ENCODE data around the gene VSNL1. TPM values are rescaled to one million over a fixed set of nuclear protein-coding genes. Genes with fewer than 3 reads are reported as not detected.

Gene VSNL1
- total RNA-seq, 1 donor from 2014 or later = not detected

DNA sequence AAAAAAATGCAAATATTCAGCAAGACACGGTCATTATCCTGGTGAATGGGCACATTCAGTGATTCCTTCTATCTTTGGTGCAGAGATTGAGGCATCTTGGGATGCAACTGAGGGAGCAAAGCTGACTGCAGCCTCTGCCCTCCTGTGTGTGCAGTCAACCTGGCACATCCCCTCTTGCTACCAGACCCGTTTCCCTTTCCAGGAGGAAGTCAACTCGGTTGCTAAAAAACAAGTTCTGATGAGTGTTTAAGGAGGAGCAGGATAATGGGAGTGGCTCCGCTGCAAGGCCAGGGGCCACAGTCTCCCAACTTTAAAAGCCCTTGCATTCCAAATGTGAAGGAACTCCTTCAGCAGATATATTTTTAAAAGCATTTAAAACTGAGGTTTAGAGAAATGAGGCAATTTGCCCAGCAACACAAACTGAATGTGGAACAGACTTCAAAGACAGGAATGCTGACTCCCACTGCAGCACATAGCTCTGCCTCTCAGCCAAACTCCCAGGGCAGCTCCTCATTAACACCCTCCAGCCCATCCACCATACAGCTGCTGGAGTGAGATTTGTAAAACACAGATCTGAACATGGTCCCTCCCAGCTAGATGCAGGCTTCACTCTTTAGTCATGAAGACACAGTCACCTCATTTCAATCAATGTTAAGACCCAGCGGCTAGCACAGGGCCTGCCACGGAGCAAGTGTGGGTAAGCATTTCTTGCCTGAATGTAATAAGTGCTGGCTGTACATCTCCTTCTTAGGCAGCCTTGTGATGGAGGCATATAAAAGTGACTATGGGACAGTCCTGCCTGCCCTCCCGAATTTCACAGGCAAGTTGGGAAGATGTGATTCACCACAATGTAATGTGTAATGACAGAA is 54.3 kb downstream of the VSNL1 start:
- Mint-ChIP-seq H3K4me1 (no peaks in the 10 kb centered on the region), H3K4me3 (no peak overlapping the region), H3K9me3 (no peaks in the 10 kb centered on the region), H3K27ac (no peak overlapping the region), H3K27me3 (peaks cover 12% of the 10 kb centered on the region), H3K36me3 (ENCODE audit: low read depth) (no peaks in the 10 kb centered on the region)
- no peak for DNase-seq
- intact Hi-C loops (cut with micrococcal nuclease) = no loop called here

DNA sequence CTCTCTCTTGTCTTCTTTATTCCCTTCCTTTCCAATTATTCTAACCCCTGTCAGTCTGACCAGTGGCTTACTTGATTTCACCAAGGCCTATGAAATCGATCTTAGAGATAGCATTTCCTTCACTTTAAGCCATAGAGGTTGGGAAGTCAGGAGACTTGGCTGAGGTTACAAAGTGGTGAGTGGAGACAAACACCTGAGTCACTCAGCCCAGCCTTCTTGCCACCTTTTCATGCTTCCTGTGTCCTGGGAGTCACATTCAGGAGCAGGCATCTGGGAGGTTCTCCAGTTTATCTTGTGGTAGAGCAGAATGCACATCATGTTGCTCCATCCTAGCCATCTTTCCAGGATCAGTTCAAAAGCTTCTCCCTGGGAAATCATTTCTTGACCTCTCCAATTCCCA is 59.1 kb downstream of the VSNL1 start:
- H3K9me3 Mint-ChIP-seq = no peaks in the 10 kb centered on the region
- no peak overlapping the region for H3K4me3 Mint-ChIP-seq
- no peaks in the 10 kb centered on the region for H3K4me1 Mint-ChIP-seq
- no peaks in the 10 kb centered on the region for H3K36me3 Mint-ChIP-seq (ENCODE audit: low read depth)
- DNase-seq = no peak
- intact Hi-C loops (cut with micrococcal nuclease) = no loop called here
- H3K27ac Mint-ChIP-seq = no peak overlapping the region
- H3K27me3 Mint-ChIP-seq = peaks cover 6% of the 10 kb centered on the region

DNA sequence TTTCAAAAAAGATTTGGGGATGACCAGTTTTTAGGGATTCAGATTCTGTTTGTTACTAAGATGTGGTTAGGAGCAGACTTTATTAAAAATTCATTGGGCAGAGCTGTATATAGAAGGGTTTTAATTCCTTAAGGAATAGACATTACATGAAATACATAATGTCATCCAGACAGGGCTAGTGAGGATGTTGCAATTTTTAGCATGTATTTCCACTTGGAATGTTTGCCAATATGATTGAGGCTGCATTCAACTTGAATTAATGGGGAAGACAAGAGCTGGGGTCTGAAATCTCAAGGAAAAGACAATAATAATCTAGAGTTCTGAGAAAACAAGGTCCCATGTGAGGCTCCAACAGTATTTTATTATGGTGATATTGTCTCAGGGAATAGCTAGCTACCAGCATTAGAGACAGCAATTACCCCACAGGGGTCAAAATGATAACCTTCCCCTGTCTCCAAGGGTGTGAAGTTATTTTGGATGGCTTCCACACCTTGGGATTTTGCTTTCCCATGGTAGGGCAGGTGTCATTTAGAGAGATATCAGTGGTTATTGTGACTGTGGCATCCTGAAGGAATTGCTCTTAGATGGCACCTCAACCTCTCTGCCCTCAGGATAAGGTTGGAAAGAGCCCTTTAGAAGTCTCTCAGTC is 60.2 kb downstream of the VSNL1 start:
- Mint-ChIP-seq H3K27me3 (peaks cover 6% of the 10 kb centered on the region), H3K36me3 (ENCODE audit: low read depth) (no peaks in the 10 kb centered on the region), H3K4me3 (no peak overlapping the region), H3K4me1 (no peaks in the 10 kb centered on the region), H3K9me3 (no peaks in the 10 kb centered on the region), H3K27ac (no peak overlapping the region)
- no peak for DNase-seq
- intact Hi-C loops (cut with micrococcal nuclease) = no loop called here

DNA sequence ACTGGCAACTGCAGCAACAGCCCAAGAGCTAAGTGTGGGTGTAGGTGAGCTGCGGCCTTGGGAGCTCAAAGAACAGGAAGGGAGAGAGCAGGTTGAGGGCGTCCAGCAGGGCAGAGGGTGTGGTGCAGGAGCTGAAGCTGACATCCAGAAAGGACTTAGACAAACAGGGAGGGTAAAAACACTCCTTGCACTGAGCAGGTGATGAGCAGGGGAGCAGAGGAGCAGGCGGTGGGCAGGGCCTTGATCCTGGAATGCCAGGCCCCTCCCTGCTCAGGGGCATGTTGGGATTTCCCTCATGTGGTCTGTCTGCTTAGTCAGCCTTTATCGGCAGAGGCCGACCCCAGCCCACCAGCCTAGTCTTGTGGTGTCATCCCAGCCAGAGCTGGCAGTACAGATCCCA is 63.6 kb downstream of the VSNL1 start:
- H3K36me3 Mint-ChIP-seq (ENCODE audit: low read depth) = no peaks in the 10 kb centered on the region
- peaks cover 5% of the 10 kb centered on the region for H3K27me3 Mint-ChIP-seq
- H3K4me3 Mint-ChIP-seq = no peak overlapping the region
- no peak overlapping the region for H3K27ac Mint-ChIP-seq
- no peaks in the 10 kb centered on the region for H3K9me3 Mint-ChIP-seq
- DNase-seq = no peak
- intact Hi-C loops (cut with micrococcal nuclease) = no loop called here
- H3K4me1 Mint-ChIP-seq = no peaks in the 10 kb centered on the region

DNA sequence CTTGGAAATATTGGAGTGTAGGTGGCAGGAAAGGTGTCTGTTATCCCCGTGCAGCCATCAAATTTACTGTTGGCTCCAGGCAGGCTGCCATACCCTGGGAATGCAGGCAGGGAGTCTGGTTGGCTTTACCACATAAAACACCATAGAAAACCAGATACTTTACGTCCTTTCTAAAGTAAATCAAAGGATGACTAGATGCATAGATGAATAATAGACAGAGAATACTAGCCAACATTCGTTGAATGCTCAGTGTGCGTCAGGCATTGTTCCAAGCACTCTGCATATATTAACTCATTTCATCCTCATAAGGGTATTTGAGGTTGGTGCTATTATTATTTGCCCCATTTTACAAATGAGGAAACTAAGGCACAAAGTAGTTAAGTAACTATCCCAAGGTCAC is 65.2 kb downstream of the VSNL1 start:
- no peaks in the 10 kb centered on the region for H3K4me1 Mint-ChIP-seq
- no peak overlapping the region for H3K27ac Mint-ChIP-seq
- H3K9me3 Mint-ChIP-seq = no peaks in the 10 kb centered on the region
- DNase-seq = no peak
- H3K4me3 Mint-ChIP-seq = no peak overlapping the region
- intact Hi-C loops (cut with micrococcal nuclease) = no loop called here
- peaks cover 2% of the 10 kb centered on the region for H3K27me3 Mint-ChIP-seq
- H3K36me3 Mint-ChIP-seq (ENCODE audit: low read depth) = no peaks in the 10 kb centered on the region

DNA sequence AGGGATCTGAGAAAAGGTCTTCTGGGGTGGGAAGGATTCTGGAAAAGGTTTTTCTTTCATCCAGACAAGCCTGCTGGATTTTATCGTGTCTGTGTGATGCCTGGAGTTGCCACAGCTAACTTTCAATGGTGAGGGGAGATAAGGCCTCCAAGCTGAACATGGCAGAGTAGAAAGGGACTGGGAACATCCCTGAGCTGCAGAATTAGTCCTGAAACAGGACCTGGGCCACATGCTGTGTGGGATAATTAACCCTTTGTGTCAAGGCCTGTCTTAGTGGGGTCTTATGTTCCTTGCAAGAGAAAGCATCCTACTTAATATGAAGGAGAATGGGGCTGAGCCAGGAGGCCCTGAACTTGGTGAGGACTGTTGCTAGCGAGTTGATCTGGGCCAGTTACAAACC is 66.4 kb downstream of the VSNL1 start:
- Mint-ChIP-seq H3K4me3 (no peak overlapping the region), H3K9me3 (no peaks in the 10 kb centered on the region), H3K27me3 (peaks cover 2% of the 10 kb centered on the region), H3K4me1 (no peaks in the 10 kb centered on the region), H3K36me3 (ENCODE audit: low read depth) (no peaks in the 10 kb centered on the region), H3K27ac (no peak overlapping the region)
- no peak for DNase-seq
- intact Hi-C loops (cut with micrococcal nuclease) = no loop called here

DNA sequence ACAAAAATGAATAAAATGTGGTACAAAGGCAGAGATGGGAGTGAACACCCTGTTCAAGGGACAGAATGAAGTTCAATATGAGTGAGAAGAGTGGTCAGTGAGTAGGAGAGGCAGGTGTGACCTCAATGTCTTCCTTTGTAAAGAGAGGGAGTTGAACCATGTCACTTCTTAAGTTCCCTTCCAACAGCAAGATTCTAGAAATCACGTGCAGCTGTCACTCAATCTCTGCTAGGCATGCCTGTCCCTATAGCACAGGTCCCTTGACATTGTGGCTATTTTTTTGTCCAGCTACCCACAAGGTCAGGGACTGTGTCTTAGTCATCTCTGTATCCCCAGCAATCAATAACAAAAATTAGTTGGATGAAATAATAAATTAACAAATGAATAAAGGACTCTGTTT is 66.9 kb downstream of the VSNL1 start:
- peaks cover 2% of the 10 kb centered on the region for H3K27me3 Mint-ChIP-seq
- intact Hi-C loops (cut with micrococcal nuclease) = no loop called here
- no peak overlapping the region for H3K27ac Mint-ChIP-seq
- no peaks in the 10 kb centered on the region for H3K9me3 Mint-ChIP-seq
- no peak overlapping the region for H3K4me3 Mint-ChIP-seq
- no peaks in the 10 kb centered on the region for H3K4me1 Mint-ChIP-seq
- H3K36me3 Mint-ChIP-seq (ENCODE audit: low read depth) = no peaks in the 10 kb centered on the region
- DNase-seq = no peak

DNA sequence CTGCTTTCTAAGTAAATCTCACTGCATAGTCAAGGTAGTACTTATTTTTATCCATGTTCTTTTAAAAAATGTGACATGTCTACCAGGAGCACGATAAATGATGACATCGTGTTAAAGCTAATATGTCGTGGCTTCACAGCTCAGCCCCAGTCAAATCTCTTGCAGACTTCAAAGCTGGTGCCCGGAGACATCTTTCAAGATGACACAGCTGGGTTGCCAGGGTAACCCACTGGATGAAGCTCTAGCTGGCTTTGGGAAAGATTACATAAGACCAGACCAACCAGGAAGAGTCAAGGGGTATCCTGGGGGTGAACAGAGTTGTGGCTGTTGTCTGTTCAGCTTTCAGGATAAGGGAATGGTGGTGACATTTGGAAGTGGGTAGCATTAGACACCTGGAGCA is 67.8 kb downstream of the VSNL1 start:
- intact Hi-C loops (cut with micrococcal nuclease) = no loop called here
- Mint-ChIP-seq H3K4me3 (no peak overlapping the region), H3K4me1 (no peaks in the 10 kb centered on the region), H3K27me3 (peaks cover 4% of the 10 kb centered on the region), H3K9me3 (no peaks in the 10 kb centered on the region), H3K27ac (no peak overlapping the region), H3K36me3 (ENCODE audit: low read depth) (no peaks in the 10 kb centered on the region)
- DNase-seq = no peak

DNA sequence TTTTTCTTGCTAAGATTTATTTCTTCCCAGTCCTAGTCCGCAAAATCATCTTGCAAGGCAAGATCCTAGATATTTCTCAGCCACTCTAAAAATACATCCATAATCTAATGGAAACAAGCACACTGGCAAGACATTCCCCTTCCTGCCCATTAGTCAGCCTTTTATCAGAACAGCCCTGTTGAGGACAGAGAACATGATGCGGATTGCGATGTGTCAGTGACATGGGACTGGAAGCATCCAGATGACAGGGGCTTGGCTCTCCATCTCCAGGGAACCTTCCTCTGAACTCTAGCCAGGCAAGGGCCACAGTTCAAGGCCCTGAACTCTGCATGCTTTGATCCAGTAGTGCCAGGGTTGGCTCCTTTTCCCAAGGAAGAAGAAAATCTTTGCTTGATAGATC is 70.0 kb downstream of the VSNL1 start:
- Mint-ChIP-seq H3K4me3 (no peak overlapping the region), H3K36me3 (ENCODE audit: low read depth) (no peaks in the 10 kb centered on the region), H3K9me3 (no peaks in the 10 kb centered on the region), H3K27me3 (peaks cover 4% of the 10 kb centered on the region), H3K4me1 (no peaks in the 10 kb centered on the region), H3K27ac (no peak overlapping the region)
- intact Hi-C loops (cut with micrococcal nuclease) = no loop called here
- DNase-seq = no peak

DNA sequence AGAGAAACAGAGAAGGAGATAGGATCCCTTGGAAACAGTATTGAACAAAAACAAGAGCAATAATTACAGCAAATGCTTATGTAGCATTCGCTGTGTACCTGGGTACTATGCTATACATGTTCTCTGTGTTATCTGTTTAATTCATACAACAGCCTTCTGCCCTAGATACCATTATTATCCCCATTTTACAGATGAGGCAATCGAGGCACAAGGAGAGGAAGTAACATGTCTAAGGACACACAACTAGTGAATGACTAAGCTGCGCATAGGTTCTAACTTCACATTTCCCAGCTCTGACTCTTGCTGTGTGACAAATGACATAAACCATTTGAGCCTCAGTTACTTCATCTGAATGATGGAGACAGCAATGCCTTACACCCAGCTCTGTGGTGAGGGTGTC is 70.5 kb downstream of the VSNL1 start:
- no peak overlapping the region for H3K4me3 Mint-ChIP-seq
- intact Hi-C loops (cut with micrococcal nuclease) = no loop called here
- no peak for DNase-seq
- H3K27me3 Mint-ChIP-seq = peaks cover 4% of the 10 kb centered on the region
- no peak overlapping the region for H3K27ac Mint-ChIP-seq
- H3K4me1 Mint-ChIP-seq = no peaks in the 10 kb centered on the region
- H3K9me3 Mint-ChIP-seq = no peaks in the 10 kb centered on the region
- H3K36me3 Mint-ChIP-seq (ENCODE audit: low read depth) = no peaks in the 10 kb centered on the region

DNA sequence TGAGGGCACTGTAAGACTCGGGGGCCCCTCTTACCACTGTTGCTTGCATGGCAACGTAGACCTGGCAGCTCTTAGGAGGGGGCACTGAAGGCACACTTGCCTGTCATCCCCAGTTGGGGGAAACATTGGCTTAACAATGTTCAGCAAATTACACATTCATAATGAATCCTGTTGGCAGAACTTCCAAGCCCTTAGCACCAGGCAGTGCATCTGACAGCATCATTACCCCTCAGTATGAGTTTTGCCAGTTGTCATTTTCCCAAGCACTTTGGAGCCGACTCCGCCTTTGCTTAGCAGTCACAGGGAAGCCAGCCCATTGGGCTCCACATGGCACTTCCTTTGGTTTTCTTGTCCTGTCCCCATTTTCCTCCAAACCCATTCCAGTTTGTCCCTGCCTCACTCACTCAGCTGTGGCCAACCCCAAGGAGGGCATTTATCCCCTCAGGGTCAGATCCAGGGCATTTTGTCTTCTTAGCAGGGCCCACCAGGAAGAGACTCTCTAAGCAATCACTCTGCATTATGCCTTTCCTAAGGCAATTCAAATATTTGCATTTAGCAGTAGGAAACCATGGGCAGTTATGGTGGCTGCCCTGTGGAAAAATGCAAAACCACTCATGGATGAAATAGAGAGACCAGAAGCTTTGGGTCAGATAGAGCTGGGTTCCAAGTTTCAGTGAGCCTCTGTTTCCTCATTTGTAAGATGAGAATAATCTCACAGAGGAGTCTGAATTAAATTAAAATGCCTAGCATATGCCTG is 73.9 kb downstream of the VSNL1 start:
- Mint-ChIP-seq H3K27ac (no peak overlapping the region), H3K9me3 (no peaks in the 10 kb centered on the region), H3K4me1 (no peaks in the 10 kb centered on the region)

DNA sequence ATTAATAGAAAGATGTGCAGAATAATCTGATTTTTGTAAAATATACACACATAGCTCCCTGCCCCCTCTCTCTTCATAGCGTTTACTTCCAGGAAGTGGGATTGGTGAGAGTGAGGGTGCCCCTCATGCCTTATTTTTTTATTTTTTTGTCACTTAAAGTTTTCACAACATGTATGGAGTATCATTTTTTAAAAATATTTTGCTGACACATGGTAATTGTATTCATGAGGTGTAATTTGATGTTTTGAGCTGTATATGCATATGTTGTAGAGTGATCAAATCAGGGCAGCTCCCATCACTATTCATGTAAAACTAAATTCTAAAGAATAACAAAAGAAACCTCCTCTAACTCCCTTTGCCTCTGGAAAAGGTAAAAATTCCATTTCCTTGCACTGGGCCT is 74.7 kb downstream of the VSNL1 start:
- Mint-ChIP-seq H3K36me3 (ENCODE audit: low read depth) (no peaks in the 10 kb centered on the region), H3K27ac (no peak overlapping the region), H3K27me3 (peaks cover 4% of the 10 kb centered on the region), H3K9me3 (no peaks in the 10 kb centered on the region), H3K4me3 (no peak overlapping the region), H3K4me1 (no peaks in the 10 kb centered on the region)
- intact Hi-C loops (cut with micrococcal nuclease) = no loop called here
- no peak for DNase-seq

More for the DNA sequence above, 73.9 kb downstream of the VSNL1 start:
- Mint-ChIP-seq H3K4me3 (no peak overlapping the region), H3K36me3 (ENCODE audit: low read depth) (no peaks in the 10 kb centered on the region), H3K27me3 (peaks cover 2% of the 10 kb centered on the region)
- no peak for DNase-seq
- intact Hi-C loops (cut with micrococcal nuclease) = no loop called here

DNA sequence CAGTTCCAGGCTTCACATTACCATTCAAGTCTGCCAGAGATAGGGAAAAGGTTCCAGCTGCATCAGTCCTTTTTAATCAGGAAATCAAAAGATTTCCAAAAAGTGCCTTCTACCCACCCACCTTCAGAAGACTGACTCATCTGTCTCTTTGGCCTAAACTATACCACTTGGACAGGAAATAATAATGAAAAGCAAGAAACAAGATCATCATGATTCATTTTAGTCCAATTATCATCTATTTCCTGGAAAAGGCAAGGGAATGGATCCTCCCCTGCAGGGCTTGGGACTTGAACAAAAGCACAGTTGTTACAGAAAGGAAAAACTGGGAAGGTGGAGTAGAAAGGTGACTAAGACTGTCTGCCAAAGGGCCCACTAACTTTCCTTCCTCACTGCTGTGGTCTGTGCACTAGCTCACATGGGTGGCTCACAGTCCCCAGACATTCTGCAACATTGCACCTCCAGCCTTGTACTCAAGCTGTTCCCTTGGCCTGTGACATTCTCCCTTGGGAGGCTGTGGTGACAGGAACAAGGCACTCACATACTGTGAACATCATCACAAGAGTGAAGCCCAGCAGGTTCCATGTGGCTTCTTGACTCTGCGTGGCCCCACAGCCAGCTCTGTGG is 75.3 kb downstream of the VSNL1 start:
- no peak overlapping the region for H3K4me3 Mint-ChIP-seq
- no peak overlapping the region for H3K27ac Mint-ChIP-seq
- DNase-seq = no peak
- H3K36me3 Mint-ChIP-seq (ENCODE audit: low read depth) = no peaks in the 10 kb centered on the region
- H3K27me3 Mint-ChIP-seq = peaks cover 7% of the 10 kb centered on the region
- H3K9me3 Mint-ChIP-seq = no peaks in the 10 kb centered on the region
- no peaks in the 10 kb centered on the region for H3K4me1 Mint-ChIP-seq
- intact Hi-C loops (cut with micrococcal nuclease) = no loop called here

DNA sequence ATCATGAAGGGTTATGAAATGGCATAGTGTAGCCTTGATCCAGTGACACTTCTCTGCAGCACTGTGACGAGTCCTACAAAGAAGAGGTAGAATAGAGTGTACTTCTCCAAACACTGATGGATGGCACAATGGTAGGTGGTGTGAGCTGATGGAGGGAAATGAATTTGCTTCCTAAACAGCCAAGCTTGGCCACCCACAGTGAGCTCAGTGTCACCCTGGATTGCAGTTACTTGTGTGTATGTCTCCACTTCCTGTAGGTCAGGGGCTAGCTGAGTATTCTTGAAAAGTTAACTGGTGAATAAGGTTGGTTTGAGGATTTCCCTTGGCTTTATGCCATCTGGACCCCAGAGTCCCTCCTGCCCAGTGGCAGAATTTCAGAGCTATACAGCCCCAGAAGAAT is 75.9 kb downstream of the VSNL1 start:
- Mint-ChIP-seq H3K4me3 (no peak overlapping the region), H3K9me3 (no peaks in the 10 kb centered on the region), H3K36me3 (ENCODE audit: low read depth) (no peaks in the 10 kb centered on the region), H3K4me1 (no peaks in the 10 kb centered on the region), H3K27me3 (peaks cover 10% of the 10 kb centered on the region), H3K27ac (no peak overlapping the region)
- no peak for DNase-seq
- intact Hi-C loops (cut with micrococcal nuclease) = no loop called here

Data from activated CD4-positive, alpha-beta T cell treated with anti-CD3 and anti-CD28 coated beads, Interleukin-2, amount 10 ng/mL, durations not matched to agents 24 days and 14 days (primary cell).